ENCODE data around the gene ZNF276. TPM values are rescaled to one million over a fixed set of nuclear protein-coding genes. Genes with fewer than 3 reads are reported as not detected.

The ZNF276 gene
- total RNA-seq, 1 donor from 2014 or later = 34.4 TPM

Other genes starting within 250 kb of the ZNF276 start
- gene ANKRD11, start 231.0 kb upstream of the ZNF276 start, total RNA-seq = 142 and 144 TPM in 2 replicates
- 115 and 125 TPM in 2 replicates for gene SPG7, start 213.1 kb upstream of the ZNF276 start, total RNA-seq
- 2,404 and 2,406 TPM in 2 replicates for gene RPL13, start 160.9 kb upstream of the ZNF276 start, total RNA-seq
- 19.8 and 25.7 TPM in 2 replicates for gene CPNE7, start 145.8 kb upstream of the ZNF276 start, total RNA-seq
- gene DPEP1, start 107.9 kb upstream of the ZNF276 start, total RNA-seq = not detected in 2 replicates
- gene CHMP1A, start 63.8 kb upstream of the ZNF276 start, total RNA-seq = 80.0 and 89.0 TPM in 2 replicates
- gene SPATA33, start 63.7 kb upstream of the ZNF276 start, total RNA-seq = 15.5 and 16.6 TPM in 2 replicates
- gene CDK10, start 34.8 kb upstream of the ZNF276 start, total RNA-seq = 95.5 and 103 TPM in 2 replicates
- 10.9 and 12.9 TPM in 2 replicates for gene SPATA2L, start 19.8 kb upstream of the ZNF276 start, total RNA-seq
- gene VPS9D1, start 639 bp upstream of the ZNF276 start, total RNA-seq = 4.6 and 4.8 TPM in 2 replicates
- 198 and 211 TPM in 2 replicates for gene FANCA, start 95.1 kb downstream of the ZNF276 start, total RNA-seq
- 1.9 and 2.7 TPM in 2 replicates for gene SPIRE2, start 106.9 kb downstream of the ZNF276 start, total RNA-seq
- 211 and 213 TPM in 2 replicates for gene TCF25, start 152.1 kb downstream of the ZNF276 start, total RNA-seq
- gene MC1R, start 197.3 kb downstream of the ZNF276 start, total RNA-seq = 5.8 and 6.2 TPM in 2 replicates
- 2.9 and 3.7 TPM in 2 replicates for gene TUBB3, start 201.8 kb downstream of the ZNF276 start, total RNA-seq
- gene DEF8, start 227.2 kb downstream of the ZNF276 start, total RNA-seq = 31.5 and 42.3 TPM in 2 replicates